HEK293 (cell line): ENCODE measurements around the gene HES7.
A peak's percentile ranks its signal among the peaks of the same experiment; 100 is the strongest.

Source experiments
- GFI1B ChIP-seq: fragments of 450-650 bp; formaldehyde crosslinking; IDR thresholded peaks from 2 replicates; pipeline ENCODE4 v1.5.1; 2016; ENCODE audit warnings: missing biosample characterization, missing genetic modification characterization
- GLIS1 ChIP-seq: fragments of 450-650 bp; formaldehyde crosslinking; IDR thresholded peaks from 2 replicates; pipeline ENCODE4 v1.5.1; 2016; ENCODE audit warnings: missing biosample characterization, missing genetic modification characterization
- SALL2 ChIP-seq: fragments of 450-650 bp; formaldehyde crosslinking; IDR thresholded peaks from 2 replicates; pipeline ENCODE4 v1.5.0; 2017; ENCODE audit warnings: missing biosample characterization, mild to moderate bottlenecking, missing genetic modification characterization, borderline replicate concordance
- ZBTB1 ChIP-seq: fragments of 450-650 bp; formaldehyde crosslinking; IDR thresholded peaks from 2 replicates; pipeline ENCODE4 v1.5.1; 2016; ENCODE audit warnings: missing biosample characterization, missing genetic modification characterization
- ZBTB21 ChIP-seq: fragments of 450-650 bp; formaldehyde crosslinking; IDR thresholded peaks from 2 replicates; pipeline ENCODE4 v1.5.1; 2017; ENCODE audit warnings: missing biosample characterization, missing genetic modification characterization
- ZFP3 ChIP-seq: fragments of 450-650 bp; formaldehyde crosslinking; IDR thresholded peaks from 2 replicates; pipeline ENCODE4 v1.5.1; 2016; ENCODE audit warnings: low read depth, missing biosample characterization, missing genetic modification characterization
- ZFP41 ChIP-seq: fragments of 450-650 bp; formaldehyde crosslinking; IDR thresholded peaks from 2 replicates; pipeline ENCODE4 v1.5.1; 2016; ENCODE audit warnings: missing biosample characterization, missing genetic modification characterization, borderline replicate concordance
- ZNF114 ChIP-seq: fragments of 450-650 bp; formaldehyde crosslinking; IDR thresholded peaks from 2 replicates; pipeline ENCODE4 v1.5.0; 2017; ENCODE audit warnings: missing biosample characterization, missing genetic modification characterization
- ZNF121 ChIP-seq: fragments of 450-650 bp; formaldehyde crosslinking; IDR thresholded peaks from 2 replicates; pipeline ENCODE4 v1.5.1; 2016; ENCODE audit warnings: missing biosample characterization, missing genetic modification characterization
- ZNF133 ChIP-seq: fragments of 450-650 bp; formaldehyde crosslinking; IDR thresholded peaks from 2 replicates; pipeline ENCODE4 v1.5.1; 2016; ENCODE audit warnings: missing biosample characterization, missing genetic modification characterization
- ZNF138 ChIP-seq: fragments of 450-650 bp; formaldehyde crosslinking; IDR thresholded peaks from 2 replicates; pipeline ENCODE4 v1.5.1; 2016; ENCODE audit warnings: missing biosample characterization, missing genetic modification characterization, borderline replicate concordance
- ZNF157 ChIP-seq: fragments of 450-650 bp; formaldehyde crosslinking; IDR thresholded peaks from 2 replicates; pipeline ENCODE4 v1.5.1; 2016; ENCODE audit warnings: missing biosample characterization, missing genetic modification characterization
- ZNF175 ChIP-seq: fragments of 450-650 bp; formaldehyde crosslinking; IDR thresholded peaks from 2 replicates; pipeline ENCODE4 v1.5.1; 2016; ENCODE audit warnings: missing biosample characterization, missing genetic modification characterization
- ZNF184 ChIP-seq: fragments of 450-650 bp; IDR thresholded peaks from 2 replicates; pipeline ENCODE4 v1.5.1; 2018; ENCODE audit warnings: missing biosample characterization, mild to moderate bottlenecking, missing genetic modification characterization
- ZNF202 ChIP-seq: fragments of 450-650 bp; formaldehyde crosslinking; IDR thresholded peaks from 2 replicates; pipeline ENCODE4 v1.5.1; 2016; ENCODE audit warnings: missing biosample characterization, missing genetic modification characterization, borderline replicate concordance
- ZNF223 ChIP-seq: fragments of 450-650 bp; formaldehyde crosslinking; IDR thresholded peaks from 2 replicates; pipeline ENCODE4 v1.5.1; 2016; ENCODE audit warnings: missing biosample characterization, missing genetic modification characterization
- ZNF266 ChIP-seq: fragments of 450-650 bp; formaldehyde crosslinking; IDR thresholded peaks from 2 replicates; pipeline ENCODE4 v1.5.1; 2016; ENCODE audit warnings: missing biosample characterization, missing genetic modification characterization, low read depth
- ZNF292 ChIP-seq: fragments of 450-650 bp; formaldehyde crosslinking; IDR thresholded peaks from 2 replicates; pipeline ENCODE4 v1.5.1; 2016; ENCODE audit warnings: low read depth, missing biosample characterization, missing genetic modification characterization, borderline replicate concordance
- ZNF302 ChIP-seq: fragments of 450-650 bp; formaldehyde crosslinking; IDR thresholded peaks from 2 replicates; pipeline ENCODE4 v1.5.1; 2016; ENCODE audit warnings: missing biosample characterization, missing genetic modification characterization, low read depth
- ZNF544 ChIP-seq: fragments of 450-650 bp; formaldehyde crosslinking; IDR thresholded peaks from 2 replicates; pipeline ENCODE4 v1.5.0; 2017; ENCODE audit warnings: missing biosample characterization, missing genetic modification characterization
- ZNF585B ChIP-seq: fragments of 450-650 bp; formaldehyde crosslinking; IDR thresholded peaks from 2 replicates; pipeline ENCODE4 v1.5.1; 2016; ENCODE audit warnings: missing biosample characterization, missing genetic modification characterization
- ZNF610 ChIP-seq: fragments of 450-650 bp; formaldehyde crosslinking; IDR thresholded peaks from 2 replicates; pipeline ENCODE4 v1.5.1; 2016; ENCODE audit warnings: missing biosample characterization, missing genetic modification characterization, borderline replicate concordance
- ZNF645 ChIP-seq: fragments of 450-650 bp; formaldehyde crosslinking; IDR thresholded peaks from 2 replicates; pipeline ENCODE4; 2016; ENCODE audit warnings: missing biosample characterization, missing genetic modification characterization
- ZNF658 ChIP-seq: fragments of 450-650 bp; formaldehyde crosslinking; IDR thresholded peaks from 2 replicates; pipeline ENCODE4; 2016; ENCODE audit warnings: missing biosample characterization, missing genetic modification characterization
- ZNF670 ChIP-seq: fragments of 450-650 bp; formaldehyde crosslinking; IDR thresholded peaks from 2 replicates; pipeline ENCODE4 v1.5.1; 2016; ENCODE audit warnings: missing biosample characterization, missing genetic modification characterization, low read depth
- ZNF707 ChIP-seq: fragments of 450-650 bp; formaldehyde crosslinking; IDR thresholded peaks from 2 replicates; pipeline ENCODE4 v1.5.1; 2016; ENCODE audit warnings: missing biosample characterization, missing genetic modification characterization
- ZNF776 ChIP-seq: fragments of 450-650 bp; formaldehyde crosslinking; IDR thresholded peaks from 2 replicates; pipeline ENCODE4 v1.5.0; 2017; ENCODE audit warnings: missing biosample characterization, missing genetic modification characterization, borderline replicate concordance
- ZXDB ChIP-seq: fragments of 450-650 bp; formaldehyde crosslinking; IDR thresholded peaks from 2 replicates; pipeline ENCODE4 v1.5.1; 2016; ENCODE audit warnings: missing biosample characterization, missing genetic modification characterization
- TF ChIP-seq, protein P1 (sequence below): fragments of 450-650 bp; formaldehyde crosslinking; IDR thresholded peaks from 2 replicates; pipeline ENCODE4 v1.5.1; 2016; ENCODE audit warnings: missing biosample characterization, missing genetic modification characterization
- TF ChIP-seq, protein P2 (sequence below): fragments of 450-650 bp; formaldehyde crosslinking; IDR thresholded peaks from 2 replicates; pipeline ENCODE4 v1.5.1; 2017; ENCODE audit warnings: missing biosample characterization, missing genetic modification characterization
- TF ChIP-seq, protein P3 (sequence below): fragments of 450-650 bp; formaldehyde crosslinking; IDR thresholded peaks from 2 replicates; pipeline ENCODE4 v1.5.1; 2016; ENCODE audit warnings: missing biosample characterization, missing genetic modification characterization
- TF ChIP-seq, protein P4 (sequence below): fragments of 450-650 bp; formaldehyde crosslinking; IDR thresholded peaks from 2 replicates; pipeline ENCODE4 v1.5.1; 2016; ENCODE audit warnings: missing biosample characterization, missing genetic modification characterization

The HES7 gene

DNA sequence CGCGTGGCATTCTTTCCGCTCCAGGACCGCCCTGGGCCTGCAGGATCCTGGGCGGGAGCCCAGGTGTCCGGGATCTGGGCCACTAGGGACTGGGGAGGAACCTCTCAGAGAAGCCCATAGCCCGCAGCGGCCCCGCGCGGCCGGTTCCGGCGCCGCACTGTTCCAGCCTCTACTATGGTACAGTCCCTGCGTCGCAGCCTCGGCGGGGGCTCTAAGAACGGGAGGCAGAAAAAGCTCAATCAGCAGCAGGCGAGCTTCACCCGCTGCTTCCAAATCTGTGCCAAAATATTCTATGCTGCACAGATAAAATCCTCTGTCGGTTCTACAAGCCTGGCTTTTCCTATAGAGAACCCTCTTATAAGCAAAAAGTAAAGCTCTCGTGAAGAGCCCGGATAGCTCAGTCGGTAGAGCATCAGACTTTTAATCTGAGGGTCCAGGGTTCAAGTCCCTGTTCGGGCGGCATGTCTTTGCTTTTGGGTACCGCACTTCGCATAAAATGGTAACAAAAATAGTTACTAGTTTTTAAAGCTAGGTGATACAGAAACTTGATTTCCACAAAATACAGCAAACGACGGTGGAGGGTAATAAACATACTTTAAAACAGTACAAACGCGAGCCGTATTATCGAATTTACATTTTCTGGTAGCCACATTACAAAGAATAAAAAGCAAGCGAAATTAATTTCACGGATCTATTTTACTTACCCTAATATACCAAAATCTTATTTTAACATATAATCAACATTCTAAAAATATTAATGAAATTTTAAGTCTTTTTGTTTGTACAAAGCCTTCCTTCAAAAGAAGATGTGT, 4.9 kb downstream of the HES7 start (continued):
- TF ChIP-seq ZNF133 (no peak), ZFP41 (tag by site-specific recombination) (no peak), ZNF645 (tag by site-specific recombination) (no peak), ZNF707 (tag by site-specific recombination) (no peak), ZNF121 (tag by site-specific recombination) (no peak), ZBTB1 (tag by site-specific recombination) (no peak), GFI1B (tag by site-specific recombination) (peak; percentile 40; the same call in 1 of the 2 replicates), ZNF776 (tag by site-specific recombination) (no peak), GLIS1 (peak; percentile 39; the same call in 1 of the 2 replicates), ZFP3 (tag by site-specific recombination) (no peak), ZNF266 (tag by site-specific recombination) (no peak), ZNF658 (tag by site-specific recombination) (no peak), ZXDB (tag by site-specific recombination) (no peak), ZBTB21 (tag by site-specific recombination) (0 out of 2 replicates have a peak, but pooled peaks have one; percentile 38), ZNF544 (tag by site-specific recombination) (no peak), ZNF302 (tag by site-specific recombination) (no peak), ZNF610 (tag by site-specific recombination) (no peak), SALL2 (tag by site-specific recombination) (no peak), ZNF138 (no peak), ZNF223 (tag by site-specific recombination) (no peak), ZNF202 (tag by site-specific recombination) (no peak), ZNF670 (tag by site-specific recombination) (no peak), ZNF184 (tag by site-specific recombination) (peak; percentile 45; the same call in 1 of the 2 replicates), ZNF114 (tag by site-specific recombination) (no peak), ZNF175 (tag by site-specific recombination) (no peak), ZNF157 (no peak), ZNF292 (tag by site-specific recombination) (no peak), ZNF585B (tag by site-specific recombination) (no peak)
- TF ChIP-seq, protein P1, sequence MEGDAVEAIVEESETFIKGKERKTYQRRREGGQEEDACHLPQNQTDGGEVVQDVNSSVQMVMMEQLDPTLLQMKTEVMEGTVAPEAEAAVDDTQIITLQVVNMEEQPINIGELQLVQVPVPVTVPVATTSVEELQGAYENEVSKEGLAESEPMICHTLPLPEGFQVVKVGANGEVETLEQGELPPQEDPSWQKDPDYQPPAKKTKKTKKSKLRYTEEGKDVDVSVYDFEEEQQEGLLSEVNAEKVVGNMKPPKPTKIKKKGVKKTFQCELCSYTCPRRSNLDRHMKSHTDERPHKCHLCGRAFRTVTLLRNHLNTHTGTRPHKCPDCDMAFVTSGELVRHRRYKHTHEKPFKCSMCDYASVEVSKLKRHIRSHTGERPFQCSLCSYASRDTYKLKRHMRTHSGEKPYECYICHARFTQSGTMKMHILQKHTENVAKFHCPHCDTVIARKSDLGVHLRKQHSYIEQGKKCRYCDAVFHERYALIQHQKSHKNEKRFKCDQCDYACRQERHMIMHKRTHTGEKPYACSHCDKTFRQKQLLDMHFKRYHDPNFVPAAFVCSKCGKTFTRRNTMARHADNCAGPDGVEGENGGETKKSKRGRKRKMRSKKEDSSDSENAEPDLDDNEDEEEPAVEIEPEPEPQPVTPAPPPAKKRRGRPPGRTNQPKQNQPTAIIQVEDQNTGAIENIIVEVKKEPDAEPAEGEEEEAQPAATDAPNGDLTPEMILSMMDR (tag by site-specific recombination), result peak; percentile 90
- TF ChIP-seq, protein P2, sequence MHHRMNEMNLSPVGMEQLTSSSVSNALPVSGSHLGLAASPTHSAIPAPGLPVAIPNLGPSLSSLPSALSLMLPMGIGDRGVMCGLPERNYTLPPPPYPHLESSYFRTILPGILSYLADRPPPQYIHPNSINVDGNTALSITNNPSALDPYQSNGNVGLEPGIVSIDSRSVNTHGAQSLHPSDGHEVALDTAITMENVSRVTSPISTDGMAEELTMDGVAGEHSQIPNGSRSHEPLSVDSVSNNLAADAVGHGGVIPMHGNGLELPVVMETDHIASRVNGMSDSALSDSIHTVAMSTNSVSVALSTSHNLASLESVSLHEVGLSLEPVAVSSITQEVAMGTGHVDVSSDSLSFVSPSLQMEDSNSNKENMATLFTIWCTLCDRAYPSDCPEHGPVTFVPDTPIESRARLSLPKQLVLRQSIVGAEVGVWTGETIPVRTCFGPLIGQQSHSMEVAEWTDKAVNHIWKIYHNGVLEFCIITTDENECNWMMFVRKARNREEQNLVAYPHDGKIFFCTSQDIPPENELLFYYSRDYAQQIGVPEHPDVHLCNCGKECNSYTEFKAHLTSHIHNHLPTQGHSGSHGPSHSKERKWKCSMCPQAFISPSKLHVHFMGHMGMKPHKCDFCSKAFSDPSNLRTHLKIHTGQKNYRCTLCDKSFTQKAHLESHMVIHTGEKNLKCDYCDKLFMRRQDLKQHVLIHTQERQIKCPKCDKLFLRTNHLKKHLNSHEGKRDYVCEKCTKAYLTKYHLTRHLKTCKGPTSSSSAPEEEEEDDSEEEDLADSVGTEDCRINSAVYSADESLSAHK (tag by site-specific recombination), result peak; percentile 52; the same call in 1 of the 2 replicates
- TF ChIP-seq, protein P3, sequence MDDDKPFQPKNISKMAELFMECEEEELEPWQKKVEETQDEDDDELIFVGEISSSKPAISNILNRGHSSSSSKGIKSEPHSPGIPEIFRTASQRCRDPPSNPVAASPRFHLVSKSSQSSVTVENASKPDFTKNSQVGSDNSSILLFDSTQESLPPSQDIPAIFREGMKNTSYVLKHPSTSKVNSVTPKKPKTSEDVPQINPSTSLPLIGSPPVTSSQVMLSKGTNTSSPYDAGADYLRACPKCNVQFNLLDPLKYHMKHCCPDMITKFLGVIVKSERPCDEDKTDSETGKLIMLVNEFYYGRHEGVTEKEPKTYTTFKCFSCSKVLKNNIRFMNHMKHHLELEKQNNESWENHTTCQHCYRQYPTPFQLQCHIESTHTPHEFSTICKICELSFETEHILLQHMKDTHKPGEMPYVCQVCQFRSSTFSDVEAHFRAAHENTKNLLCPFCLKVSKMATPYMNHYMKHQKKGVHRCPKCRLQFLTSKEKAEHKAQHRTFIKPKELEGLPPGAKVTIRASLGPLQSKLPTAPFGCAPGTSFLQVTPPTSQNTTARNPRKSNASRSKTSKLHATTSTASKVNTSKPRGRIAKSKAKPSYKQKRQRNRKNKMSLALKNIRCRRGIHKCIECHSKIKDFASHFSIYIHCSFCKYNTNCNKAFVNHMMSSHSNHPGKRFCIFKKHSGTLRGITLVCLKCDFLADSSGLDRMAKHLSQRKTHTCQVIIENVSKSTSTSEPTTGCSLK, result no peak
- TF ChIP-seq, protein P4, sequence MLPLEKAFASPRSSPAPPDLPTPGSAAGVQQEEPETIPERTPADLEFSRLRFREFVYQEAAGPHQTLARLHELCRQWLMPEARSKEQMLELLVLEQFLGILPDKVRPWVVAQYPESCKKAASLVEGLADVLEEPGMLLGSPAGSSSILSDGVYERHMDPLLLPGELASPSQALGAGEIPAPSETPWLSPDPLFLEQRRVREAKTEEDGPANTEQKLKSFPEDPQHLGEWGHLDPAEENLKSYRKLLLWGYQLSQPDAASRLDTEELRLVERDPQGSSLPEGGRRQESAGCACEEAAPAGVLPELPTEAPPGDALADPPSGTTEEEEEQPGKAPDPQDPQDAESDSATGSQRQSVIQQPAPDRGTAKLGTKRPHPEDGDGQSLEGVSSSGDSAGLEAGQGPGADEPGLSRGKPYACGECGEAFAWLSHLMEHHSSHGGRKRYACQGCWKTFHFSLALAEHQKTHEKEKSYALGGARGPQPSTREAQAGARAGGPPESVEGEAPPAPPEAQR (tag by site-specific recombination), result peak; percentile 90; the same call in 1 of the 2 replicates
